LoVo (cell line): ENCODE measurements around the gene RNASEL.
"Not testable (repeated sequence)": the region's sequence is repeated elsewhere in the genome, so short reads cannot be mapped to it uniquely, and the experiment has no call there.

ENCODE experiments used
- DNase-seq: peaks from one replicate; pipeline ENCODE4 v3.0.0-alpha.2; 2016; ENCODE audit warnings: low spot score

RNASEL gene

GRCh38 chr1:182588500-182589396, at the start of gene RNASEL:
Gene RNASEL (minus strand): TSS chr1:182589256. CDS start chr1:182586806, 2,450 bp downstream.
- DNase-seq: peak; percentile 90

- DNase-seq: no peak
Measured at GRCh38 chr1:182637769-182638168, 48.7 kb upstream of the RNASEL start.

GRCh38 chr1:182635871-182636270, 46.8 kb upstream of the RNASEL start:
- no peak for DNase-seq

- DNase-seq: no peak
Measured at GRCh38 chr1:182634306-182635072, 45.4 kb upstream of the RNASEL start.

- DNase-seq: no peak
Measured at GRCh38 chr1:182633657-182634281, 44.7 kb upstream of the RNASEL start.

GRCh38 chr1:182633031-182633430, 44.0 kb upstream of the RNASEL start:
- no peak for DNase-seq

- DNase-seq: not testable (repeated sequence)
Measured at GRCh38 chr1:182632441-182632857, 43.4 kb upstream of the RNASEL start.

GRCh38 chr1:182631954-182632353, 42.9 kb upstream of the RNASEL start:
- DNase-seq: no peak

- DNase-seq: no peak
Measured at GRCh38 chr1:182631053-182631677, 42.1 kb upstream of the RNASEL start.

- no peak for DNase-seq
Measured at GRCh38 chr1:182630586-182630985, 41.5 kb upstream of the RNASEL start.

GRCh38 chr1:182629499-182630096, 40.5 kb upstream of the RNASEL start:
- DNase-seq: no peak

GRCh38 chr1:182629080-182629479, 40.0 kb upstream of the RNASEL start:
- no peak for DNase-seq

- no peak for DNase-seq
Measured at GRCh38 chr1:182628657-182629056, 39.6 kb upstream of the RNASEL start.

GRCh38 chr1:182627622-182628021, 38.6 kb upstream of the RNASEL start:
- DNase-seq: no peak

- no peak for DNase-seq
Measured at GRCh38 chr1:182626527-182626926, 37.5 kb upstream of the RNASEL start.

- no peak for DNase-seq
Measured at GRCh38 chr1:182625719-182626504, 36.9 kb upstream of the RNASEL start.

GRCh38 chr1:182625024-182625423, 36.0 kb upstream of the RNASEL start:
- DNase-seq: no peak

GRCh38 chr1:182624577-182624976, 35.5 kb upstream of the RNASEL start:
- DNase-seq: no peak

- no peak for DNase-seq
Measured at GRCh38 chr1:182622901-182623528, 34.0 kb upstream of the RNASEL start.

- DNase-seq: no peak
Measured at GRCh38 chr1:182621906-182622305, 32.9 kb upstream of the RNASEL start.
